ENCODE data around the gene DHPS.
"Not testable (repeated sequence)": the region's sequence is repeated elsewhere in the genome, so short reads cannot be mapped to it uniquely, and the experiment has no call there.

The DHPS gene

DNA sequence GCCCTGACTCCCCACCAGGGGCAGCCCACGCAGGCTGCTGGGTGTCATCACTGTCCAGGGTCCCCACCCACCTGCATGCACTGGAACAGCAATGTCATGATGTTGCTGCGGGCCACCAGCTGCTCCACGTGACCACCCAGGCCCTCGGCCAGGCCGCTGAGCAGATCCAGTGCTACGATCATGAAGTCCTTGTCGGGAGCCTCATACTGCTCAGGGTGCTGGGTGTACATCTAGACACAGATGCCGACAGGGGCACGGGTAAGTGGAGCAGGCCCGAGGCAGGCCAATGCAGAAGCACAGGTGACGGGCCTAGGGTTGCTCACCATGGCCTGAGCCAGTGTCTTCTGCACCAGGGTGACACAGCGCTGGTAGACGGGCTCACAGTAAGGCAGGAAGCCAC, 23.5 kb upstream of the DHPS start:
- FAIRE-seq, result no peak

- FAIRE-seq, result no peak
Measured at GRCh38 chr19:12703046-12703445, 21.4 kb upstream of the DHPS start.

DNA sequence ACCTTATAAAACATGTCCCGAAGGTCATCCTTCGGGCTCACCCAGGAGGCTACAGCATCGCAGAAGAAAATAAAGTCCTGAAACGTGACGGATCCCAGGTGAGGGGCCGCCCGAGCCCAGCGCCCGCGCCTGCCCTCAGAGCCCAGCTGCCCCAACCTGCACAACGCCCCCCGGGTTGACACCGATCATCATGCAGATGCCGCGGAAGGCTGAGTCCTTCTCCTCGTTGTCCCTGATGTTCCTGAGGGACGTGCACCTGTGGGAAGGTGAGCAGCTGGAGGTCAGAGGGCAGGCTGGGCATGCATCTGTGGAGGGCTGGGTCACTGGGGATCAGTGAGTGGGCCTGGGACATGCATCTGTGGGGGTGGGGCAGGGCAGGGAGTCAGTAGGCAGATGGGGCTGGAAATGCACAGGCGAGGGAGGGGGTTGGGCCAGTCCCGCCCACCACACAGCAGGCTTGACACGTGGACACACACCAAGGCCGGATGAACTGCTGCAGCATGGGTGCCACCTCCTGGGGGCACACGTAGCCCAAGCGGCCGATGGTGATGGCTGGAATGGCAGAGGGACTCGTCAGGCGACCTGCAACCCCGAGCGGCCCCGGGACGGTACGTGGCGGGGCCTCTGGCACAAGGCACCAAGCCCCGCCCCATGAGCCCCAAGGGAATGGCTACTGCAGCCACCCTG, 20.1 kb upstream of the DHPS start:
- FAIRE-seq, result no peak

- FAIRE-seq, result no peak
Measured at GRCh38 chr19:12698138-12698537, 16.5 kb upstream of the DHPS start.

DNA sequence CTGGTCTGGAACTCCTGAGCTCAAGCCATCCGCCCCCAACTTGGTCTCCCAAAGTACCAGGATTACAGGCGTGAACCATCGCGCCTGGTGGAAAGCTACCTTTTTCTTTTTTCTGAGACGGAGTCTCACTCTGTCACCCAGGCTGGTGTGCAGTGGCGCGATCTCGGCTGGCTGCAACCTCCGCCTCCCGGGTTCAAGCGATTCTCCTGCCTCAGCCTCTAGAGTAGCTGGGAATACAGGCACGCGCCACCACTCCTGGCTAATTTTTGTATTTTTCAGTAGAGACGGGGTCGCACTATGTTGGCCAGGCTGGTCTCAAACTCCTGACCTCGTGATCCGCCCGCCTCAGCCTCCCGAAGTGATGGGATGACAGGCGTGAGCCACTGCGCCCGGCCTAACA, 15.7 kb upstream of the DHPS start:
- not testable (repeated sequence) for FAIRE-seq

DNA sequence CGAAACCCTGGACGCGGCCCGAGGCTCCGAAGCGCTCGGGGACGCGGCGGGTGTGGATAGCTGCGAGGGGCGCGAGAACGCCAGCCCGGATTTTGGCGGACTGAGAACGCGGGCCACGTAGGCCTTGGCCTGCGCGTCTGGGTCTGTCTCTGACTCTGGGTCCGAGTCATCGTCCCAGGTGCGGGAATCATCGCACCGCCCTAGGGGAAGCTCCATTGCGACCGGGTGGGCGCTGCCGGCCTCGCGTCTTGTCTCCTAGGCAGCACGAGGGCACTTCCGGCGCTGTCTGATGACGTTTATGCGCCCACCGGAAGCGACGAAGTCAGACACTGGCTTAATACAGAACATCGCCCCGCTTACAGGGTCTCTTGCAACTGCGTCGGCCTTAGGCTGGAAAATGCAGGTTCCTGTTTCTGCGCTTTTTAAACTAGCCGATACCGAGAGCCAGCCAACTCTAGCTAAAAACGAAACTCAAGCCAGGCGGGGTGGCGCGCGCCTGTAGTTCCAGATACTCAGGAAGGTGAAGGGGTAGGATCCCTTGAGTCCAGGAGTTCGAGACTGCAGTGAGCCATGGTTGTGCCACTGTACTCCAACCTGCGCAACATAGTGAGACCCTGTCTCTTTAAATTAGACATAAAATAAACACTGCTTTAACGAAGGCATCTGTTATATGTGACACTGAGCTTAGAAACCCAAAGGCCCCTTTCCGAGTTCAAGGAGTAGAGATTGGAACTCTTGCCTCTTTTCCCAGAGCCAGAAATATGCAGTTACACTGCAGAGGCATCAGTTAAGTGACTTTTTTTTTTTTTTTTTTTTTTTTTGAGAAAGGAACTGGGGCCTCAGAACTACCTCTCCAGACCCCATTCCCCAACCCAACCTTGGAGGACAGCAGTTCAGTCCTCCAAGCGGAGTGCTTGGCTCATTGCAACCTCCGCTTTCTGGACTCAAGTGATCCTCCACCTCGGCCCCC, 15.0 kb upstream of the DHPS start, which contains the start of gene FBXW9:
Gene FBXW9 (minus strand): TSS at position 266 of the 970 bp plus-strand sequence. CDS start 50 bp downstream, at position 216.
- FAIRE-seq, result no peak

GRCh38 chr19:12695997-12696365, 14.3 kb upstream of the DHPS start:
- FAIRE-seq, result no peak

DNA sequence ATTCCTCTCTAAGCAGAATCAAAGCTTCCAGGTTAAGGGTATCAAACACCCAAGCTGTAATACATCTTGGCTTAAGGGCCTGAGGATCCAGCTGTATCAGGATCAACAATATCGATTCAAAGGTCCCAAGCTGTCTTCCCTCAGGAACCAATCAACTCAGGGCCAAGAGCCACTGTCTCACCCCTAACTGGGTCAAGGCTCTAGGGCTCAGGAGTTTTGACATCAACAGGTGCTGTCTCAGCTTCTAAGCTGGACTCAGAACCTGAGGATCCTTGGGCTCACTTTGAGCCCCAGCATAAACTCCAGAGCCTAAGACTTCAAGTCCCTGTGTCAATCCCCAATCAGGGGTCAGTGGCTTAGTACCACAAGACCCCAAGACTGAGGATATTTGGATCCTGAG, 13.8 kb upstream of the DHPS start:
- no peak for FAIRE-seq

GRCh38 chr19:12695096-12695495, 13.4 kb upstream of the DHPS start:
- FAIRE-seq, result no peak

- no peak for FAIRE-seq
Measured at GRCh38 chr19:12694641-12695040, 13.0 kb upstream of the DHPS start.

DNA sequence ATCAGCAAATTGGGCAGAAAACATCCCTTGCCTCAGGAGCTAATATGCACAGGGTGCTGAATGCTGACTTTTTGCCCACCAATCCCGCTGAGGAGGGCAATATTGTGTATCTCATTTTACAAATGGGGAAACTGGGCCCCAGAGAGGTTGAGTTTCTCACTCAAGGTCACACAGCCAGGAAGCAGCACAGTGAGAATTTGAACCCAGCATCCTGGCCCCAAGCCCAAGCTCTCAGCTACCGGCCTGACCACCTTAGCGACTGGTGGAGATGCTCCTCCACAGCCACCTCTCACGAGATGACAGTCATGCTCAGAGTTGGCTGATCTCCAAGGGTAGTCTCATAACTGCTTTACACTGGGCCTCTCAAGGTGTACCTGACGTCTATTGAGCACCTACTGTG, 11.3 kb upstream of the DHPS start:
- no peak for FAIRE-seq

GRCh38 chr19:12689581-12690216, 8.0 kb upstream of the DHPS start:
- no peak for FAIRE-seq

DNA sequence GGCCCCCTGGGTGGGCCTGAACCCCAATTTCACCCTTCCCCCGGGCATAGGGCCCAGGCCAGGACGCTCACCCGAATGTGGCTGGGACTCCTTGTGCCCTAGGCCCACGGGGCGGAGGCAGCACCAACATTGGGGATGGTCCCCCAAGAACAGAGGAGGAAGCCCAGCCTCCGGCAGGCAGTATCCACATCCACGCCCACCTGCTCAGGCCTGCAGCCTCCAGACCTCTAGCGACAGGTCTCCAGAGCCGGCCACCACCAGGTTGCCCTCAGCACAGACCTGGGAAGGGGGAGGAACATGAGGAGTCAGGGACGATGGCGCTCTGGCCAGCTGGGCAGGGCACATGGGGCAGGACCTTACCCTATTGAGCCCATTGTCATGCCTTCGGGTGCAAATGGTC, 7.3 kb upstream of the DHPS start:
- FAIRE-seq, result no peak

GRCh38 chr19:12687496-12688196, 6.0 kb upstream of the DHPS start, which contains the start of gene GNG14:
Gene GNG14, plus strand, starts transcription at chr19:12687998. Its CDS starts 51 bp downstream, at chr19:12688049.
- no peak for FAIRE-seq

- no peak for FAIRE-seq
Measured at GRCh38 chr19:12685831-12686230, 4.2 kb upstream of the DHPS start.

DNA sequence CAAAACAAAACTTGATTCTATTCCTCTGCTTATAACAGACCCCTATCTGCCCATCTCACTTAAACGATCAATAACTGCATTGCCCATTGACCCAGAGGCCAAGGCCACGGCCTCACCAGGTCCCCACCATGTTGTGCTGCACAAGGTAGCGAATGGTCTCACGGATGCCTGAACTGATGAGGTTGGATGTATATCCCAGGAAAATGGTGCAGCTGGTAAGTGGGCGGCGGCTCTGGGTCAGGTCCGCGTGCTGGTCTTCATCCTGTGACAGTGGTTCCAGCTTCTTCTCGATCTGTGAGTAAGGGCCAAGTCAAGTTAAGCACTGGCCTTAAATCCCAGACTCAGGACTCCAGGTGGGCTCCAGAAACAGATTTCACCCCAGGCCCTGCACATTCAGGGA, 1.6 kb downstream of the DHPS start:
- FAIRE-seq, result no peak

DNA sequence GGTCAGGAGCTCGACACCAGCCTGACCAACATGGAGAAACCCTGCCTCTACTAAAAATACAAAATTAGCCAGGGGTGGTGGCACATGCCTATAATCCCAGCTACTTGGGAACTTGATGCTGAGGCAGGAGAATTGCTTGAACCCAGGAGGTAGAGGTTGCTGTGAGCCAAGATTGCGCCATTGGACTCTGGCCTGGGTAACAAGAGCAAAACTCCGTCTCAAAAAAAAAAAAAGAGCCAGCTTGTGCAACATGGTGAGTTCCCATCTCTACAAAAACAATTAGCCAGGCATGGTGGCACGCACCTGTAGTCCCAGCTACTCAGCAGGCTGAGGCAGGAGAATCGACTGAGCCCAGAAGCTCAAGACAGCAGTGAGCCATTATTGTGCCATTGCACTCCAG, 3.6 kb downstream of the DHPS start:
- not testable (repeated sequence) for FAIRE-seq

DNA sequence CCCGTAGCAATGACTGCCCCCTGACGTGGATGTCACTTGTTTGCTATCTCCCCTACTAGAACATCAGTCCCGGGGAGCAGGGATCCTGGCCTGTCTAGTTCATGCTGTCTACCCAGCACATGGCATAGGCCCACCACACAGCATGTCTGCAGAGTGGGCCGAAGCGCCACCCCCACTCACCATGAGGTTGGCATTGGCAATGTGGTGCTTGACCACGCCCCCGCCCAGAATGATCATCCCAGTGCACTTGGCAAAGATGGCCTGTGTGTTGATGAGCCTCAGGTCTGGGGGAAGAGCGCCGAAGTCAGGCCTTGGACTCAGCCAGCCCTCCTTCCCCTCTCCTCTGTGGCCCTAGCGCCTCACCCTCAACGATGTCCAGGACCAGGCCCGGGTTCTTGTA, 4.8 kb downstream of the DHPS start:
- FAIRE-seq, result no peak

DNA sequence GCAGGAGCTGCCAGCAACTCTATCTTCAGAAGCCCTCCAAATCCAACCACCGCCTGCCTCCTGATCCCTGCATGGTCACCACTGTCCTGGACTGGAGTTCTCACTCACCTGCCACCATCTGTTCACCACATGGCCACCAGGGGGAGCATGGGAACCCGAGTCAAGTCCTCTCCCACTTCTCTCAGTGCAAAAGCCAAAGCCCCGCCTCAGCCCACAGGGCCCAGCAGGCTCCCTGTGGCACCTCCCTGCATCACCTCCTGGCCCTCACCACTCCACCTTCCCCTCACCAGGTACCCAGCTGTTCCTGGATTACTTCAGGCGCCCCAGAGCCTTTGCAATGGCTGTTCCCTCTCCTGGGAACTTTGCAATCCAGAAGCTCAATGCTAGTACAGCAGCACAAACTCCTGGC, 5.3 kb downstream of the DHPS start:
- FAIRE-seq, result no peak

GRCh38 chr19:12675940-12676339, 5.7 kb downstream of the DHPS start:
- FAIRE-seq, result no peak

DNA sequence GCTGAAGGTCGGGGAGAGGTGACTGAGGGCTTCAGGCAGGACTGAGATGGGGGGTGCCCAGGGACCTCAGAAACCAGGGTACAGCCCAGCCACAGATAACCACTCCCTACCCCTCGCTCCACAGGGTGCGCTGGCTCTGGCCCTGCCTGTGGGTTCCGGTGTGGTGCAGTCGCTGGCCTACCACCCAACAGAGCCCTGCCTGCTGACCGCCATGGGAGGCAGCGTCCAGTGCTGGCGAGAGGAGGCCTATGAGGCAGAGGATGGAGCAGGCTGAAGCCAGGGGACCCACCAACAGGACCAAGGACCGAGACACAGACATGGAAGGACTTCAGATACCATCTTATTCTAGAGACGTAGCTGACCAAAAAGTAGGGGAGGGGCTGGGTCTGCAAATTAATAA, 6.3 kb downstream of the DHPS start:
- FAIRE-seq, result no peak

DNA sequence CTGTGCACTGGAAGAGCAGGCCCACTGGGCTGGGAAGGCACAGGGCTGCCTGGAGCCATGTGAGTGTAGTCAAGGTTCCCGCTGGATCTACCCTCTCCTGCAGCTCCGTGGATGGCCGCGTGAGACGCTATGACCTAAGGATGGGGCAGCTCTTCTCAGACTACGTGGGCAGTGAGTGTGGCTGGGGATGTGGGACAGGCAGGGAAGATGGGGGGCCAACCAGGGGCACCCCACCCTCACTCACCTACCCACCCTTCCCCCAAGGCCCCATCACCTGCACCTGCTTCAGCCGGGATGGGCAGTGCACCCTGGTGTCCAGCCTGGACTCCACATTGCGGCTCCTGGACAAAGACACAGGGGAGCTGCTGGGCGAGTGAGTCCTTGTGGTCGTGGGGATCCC, 8.9 kb downstream of the DHPS start:
- FAIRE-seq, result no peak
